Erythroblast (primary cell): ENCODE measurements around the gene REL.

Experiments
- DNase-seq, 2 experiments: peaks; one replicate each; lab custom pipeline; 2025; lab: John Stamatoyannopoulos, UW
- GATA1 ChIP-seq: IDR thresholded peaks from 2 replicates; pipeline ENCODE4 v1.6.1; 2011; ENCODE audit warnings: low read depth, mild to moderate bottlenecking, control low read depth, low read length, moderate library complexity
- POLR2A ChIP-seq: IDR thresholded peaks from 2 replicates; pipeline ENCODE4 v1.6.1; 2011; ENCODE audit warnings: mild to moderate bottlenecking, low read length

The REL gene

DNA sequence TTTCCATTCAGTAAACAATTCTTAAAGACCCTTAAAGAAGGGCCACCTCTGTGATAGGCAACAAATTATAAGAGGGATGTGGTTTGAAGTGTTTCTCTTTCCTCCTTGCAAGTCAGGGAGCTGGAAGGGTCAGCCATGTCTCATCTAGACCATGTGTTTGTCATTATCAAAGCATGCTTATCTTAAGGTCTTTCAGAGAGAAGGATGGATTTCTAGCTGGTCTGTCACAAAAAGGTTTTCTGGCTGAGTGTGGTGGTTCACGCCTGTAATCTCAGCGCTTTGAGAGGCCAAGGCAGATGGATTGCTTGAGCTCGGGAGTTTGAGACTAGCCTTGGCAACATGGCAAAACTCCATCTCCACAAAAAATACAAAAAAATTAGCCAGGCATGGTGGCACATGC, 77.0 kb downstream of the REL start:
- DNase-seq: no peak

DNA sequence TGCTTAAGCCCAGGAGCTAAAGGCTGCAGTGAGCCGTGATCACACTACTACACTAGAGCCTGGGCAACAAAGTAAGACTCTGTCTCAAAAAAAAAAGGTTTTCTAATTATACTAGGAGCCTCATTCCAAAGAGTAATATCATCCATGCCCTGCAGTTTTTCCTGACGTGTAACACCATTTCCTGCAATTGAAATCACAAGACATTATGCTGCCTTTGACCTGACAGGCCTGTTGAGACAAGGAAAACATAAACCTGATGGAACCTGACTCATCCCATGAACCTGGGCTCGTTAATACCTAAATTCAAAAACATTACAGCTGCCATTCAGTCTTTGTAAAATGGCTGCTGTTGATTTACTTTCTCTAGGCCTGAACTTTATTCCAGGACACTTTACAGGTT, 77.4 kb downstream of the REL start:
- DNase-seq: no peak
- TF ChIP-seq GATA1 (no peak), POLR2A (no peak)

More for the DNA sequence above, 77.0 kb downstream of the REL start:
- TF ChIP-seq GATA1 (no peak), POLR2A (no peak)

DNA sequence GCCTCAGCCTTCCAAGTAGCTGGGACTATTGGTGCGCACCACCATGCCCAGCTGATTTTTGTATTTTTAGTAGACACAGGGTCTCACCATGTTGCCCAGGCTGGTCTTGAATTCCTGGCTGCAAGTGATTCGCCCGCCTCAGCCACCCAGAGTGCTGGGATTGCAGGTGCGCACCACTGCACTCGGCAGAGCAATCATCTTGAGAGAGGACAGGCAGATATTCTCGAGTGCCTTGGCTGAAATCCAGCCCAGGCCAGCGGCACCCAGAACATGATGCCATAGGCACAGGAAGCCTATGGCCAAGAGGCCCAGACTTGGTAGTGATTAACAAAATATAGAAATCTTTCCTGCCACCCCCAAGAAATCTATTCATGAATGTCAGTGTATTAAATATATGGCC, 78.1 kb downstream of the REL start:
- TF ChIP-seq POLR2A (no peak), GATA1 (no peak)
- DNase-seq: no peak

DNA sequence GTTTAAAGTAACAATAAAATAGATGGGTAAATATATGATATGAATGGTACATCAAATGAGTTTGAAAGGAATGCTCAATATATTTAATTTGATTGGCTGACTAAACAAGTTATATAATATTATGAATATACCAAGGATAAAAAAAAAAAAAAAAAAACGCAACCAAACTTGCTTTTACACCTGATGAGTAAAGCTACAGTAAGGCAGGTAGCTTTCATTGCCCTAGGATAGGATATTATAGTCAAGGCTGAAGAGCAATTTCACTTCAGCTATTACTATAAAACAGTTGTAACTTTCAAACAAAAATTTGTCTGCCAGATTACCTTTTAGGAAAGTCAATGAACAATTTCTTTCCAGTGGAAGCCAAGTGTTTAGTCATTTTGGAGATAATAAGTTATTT, 79.3 kb downstream of the REL start:
- TF ChIP-seq GATA1 (no peak), POLR2A (no peak)
- DNase-seq: no peak

GRCh38 chr2:60961457-60961856, 80.1 kb downstream of the REL start:
- TF ChIP-seq POLR2A (no peak), GATA1 (no peak)
- DNase-seq: no peak

- no peak for TF ChIP-seq GATA1
- no peak for TF ChIP-seq POLR2A
- peak; percentile 5 to 55 for DNase-seq
Measured at GRCh38 chr2:60962528-60962927, 81.2 kb downstream of the REL start.

DNA sequence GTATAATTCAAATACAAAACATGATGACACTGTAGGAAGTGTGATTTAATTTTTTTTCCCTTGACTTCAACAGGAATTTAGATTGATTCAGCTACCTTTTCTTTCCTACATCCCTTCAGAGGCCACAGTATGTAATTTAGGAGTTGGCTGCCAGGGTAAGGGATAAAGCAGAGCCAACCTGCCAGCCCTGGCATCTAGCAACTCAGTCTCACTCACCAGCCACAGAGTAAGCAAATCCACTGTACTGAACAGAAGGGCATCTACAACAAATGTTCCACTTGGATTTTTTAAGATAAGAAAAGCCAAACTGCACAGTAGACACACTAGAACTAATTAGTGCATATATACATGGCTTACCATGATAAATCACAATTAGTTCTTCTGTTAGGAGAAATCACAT, 81.8 kb downstream of the REL start:
- DNase-seq: no peak
- TF ChIP-seq GATA1: no peak
- no peak for TF ChIP-seq POLR2A

- DNase-seq: no peak
- TF ChIP-seq GATA1: no peak
- TF ChIP-seq POLR2A: no peak
Measured at GRCh38 chr2:60964651-60965498, 83.5 kb downstream of the REL start.

GRCh38 chr2:60965499-60965785, 84.1 kb downstream of the REL start:
- no peak for DNase-seq
- TF ChIP-seq POLR2A (no peak), GATA1 (no peak)

- DNase-seq: no peak
- TF ChIP-seq POLR2A (no peak), GATA1 (no peak)
Measured at GRCh38 chr2:60966507-60967405, 85.4 kb downstream of the REL start.

GRCh38 chr2:60972889-60973656, 91.7 kb downstream of the REL start:
- TF ChIP-seq POLR2A: no peak
- DNase-seq: no peak

- no peak for TF ChIP-seq GATA1
- TF ChIP-seq POLR2A: no peak
- DNase-seq: no peak
Measured at GRCh38 chr2:60973705-60974104, 92.3 kb downstream of the REL start.

- no peak for DNase-seq
Measured at GRCh38 chr2:60974652-60975051, 93.3 kb downstream of the REL start.

More at GRCh38 chr2:60974652-60975051, 93.3 kb downstream of the REL start:
- TF ChIP-seq POLR2A: no peak
- no peak for TF ChIP-seq GATA1
